ENCODE measurements around the gene ANKRD36.
"Not testable (repeated sequence)": the region's sequence is repeated elsewhere in the genome, so short reads cannot be mapped to it uniquely, and the experiment has no call there.

DNA sequence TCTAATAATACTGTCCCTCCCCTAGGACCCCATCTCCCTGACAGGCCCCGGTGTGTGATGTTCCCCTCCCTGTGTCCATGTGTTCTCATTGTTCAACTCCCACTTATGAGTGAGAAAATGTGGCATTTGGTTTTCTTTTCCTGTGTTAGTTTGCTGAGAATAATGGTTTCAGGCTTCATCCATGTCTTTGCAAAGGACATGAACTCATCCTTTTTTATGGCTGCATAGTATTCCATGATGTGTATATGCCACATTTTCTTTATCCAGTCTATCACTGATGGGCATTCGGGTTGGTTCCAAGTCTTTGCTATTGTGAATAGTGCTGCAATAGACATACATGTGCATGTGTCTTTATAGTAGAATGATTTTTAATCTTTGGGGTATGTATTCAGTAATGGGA lies 55.6 kb downstream of the ANKRD36 start:
- TF ChIP-seq EZH2 (IDR thresholded peaks at IDR 0.05; ENCODE audit: borderline replicate concordance, insufficient read depth, low read depth, low read length, poor library complexity, severe bottlenecking), result not testable (repeated sequence)
- TF ChIP-seq, protein P1, sequence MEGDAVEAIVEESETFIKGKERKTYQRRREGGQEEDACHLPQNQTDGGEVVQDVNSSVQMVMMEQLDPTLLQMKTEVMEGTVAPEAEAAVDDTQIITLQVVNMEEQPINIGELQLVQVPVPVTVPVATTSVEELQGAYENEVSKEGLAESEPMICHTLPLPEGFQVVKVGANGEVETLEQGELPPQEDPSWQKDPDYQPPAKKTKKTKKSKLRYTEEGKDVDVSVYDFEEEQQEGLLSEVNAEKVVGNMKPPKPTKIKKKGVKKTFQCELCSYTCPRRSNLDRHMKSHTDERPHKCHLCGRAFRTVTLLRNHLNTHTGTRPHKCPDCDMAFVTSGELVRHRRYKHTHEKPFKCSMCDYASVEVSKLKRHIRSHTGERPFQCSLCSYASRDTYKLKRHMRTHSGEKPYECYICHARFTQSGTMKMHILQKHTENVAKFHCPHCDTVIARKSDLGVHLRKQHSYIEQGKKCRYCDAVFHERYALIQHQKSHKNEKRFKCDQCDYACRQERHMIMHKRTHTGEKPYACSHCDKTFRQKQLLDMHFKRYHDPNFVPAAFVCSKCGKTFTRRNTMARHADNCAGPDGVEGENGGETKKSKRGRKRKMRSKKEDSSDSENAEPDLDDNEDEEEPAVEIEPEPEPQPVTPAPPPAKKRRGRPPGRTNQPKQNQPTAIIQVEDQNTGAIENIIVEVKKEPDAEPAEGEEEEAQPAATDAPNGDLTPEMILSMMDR (IDR thresholded peaks at IDR 0.05), result not testable (repeated sequence)
